Loucy (cell line): Measurements from ENCODE around the gene FHIT.

Experiments used
- EZH2phosphoT487 ChIP-seq: fragments of 200-600 bp; IDR thresholded peaks from 2 replicates; pipeline ENCODE4 v1.6.1; 2018; ENCODE audit warnings: antibody characterized with exemption, mild to moderate bottlenecking, moderate library complexity, borderline replicate concordance
- TF ChIP-seq, protein P1 (sequence below): fragments of 200-600 bp; sonication (generic); conservative IDR thresholded peaks from 2 replicates; pipeline ENCODE4 v1.5.1; 2014; ENCODE audit warnings: mild to moderate bottlenecking, antibody characterized with exemption, low read length

GRCh38 chr3:60023189-60023588, 1228.1 kb downstream of the FHIT start:
- TF ChIP-seq, protein P1, sequence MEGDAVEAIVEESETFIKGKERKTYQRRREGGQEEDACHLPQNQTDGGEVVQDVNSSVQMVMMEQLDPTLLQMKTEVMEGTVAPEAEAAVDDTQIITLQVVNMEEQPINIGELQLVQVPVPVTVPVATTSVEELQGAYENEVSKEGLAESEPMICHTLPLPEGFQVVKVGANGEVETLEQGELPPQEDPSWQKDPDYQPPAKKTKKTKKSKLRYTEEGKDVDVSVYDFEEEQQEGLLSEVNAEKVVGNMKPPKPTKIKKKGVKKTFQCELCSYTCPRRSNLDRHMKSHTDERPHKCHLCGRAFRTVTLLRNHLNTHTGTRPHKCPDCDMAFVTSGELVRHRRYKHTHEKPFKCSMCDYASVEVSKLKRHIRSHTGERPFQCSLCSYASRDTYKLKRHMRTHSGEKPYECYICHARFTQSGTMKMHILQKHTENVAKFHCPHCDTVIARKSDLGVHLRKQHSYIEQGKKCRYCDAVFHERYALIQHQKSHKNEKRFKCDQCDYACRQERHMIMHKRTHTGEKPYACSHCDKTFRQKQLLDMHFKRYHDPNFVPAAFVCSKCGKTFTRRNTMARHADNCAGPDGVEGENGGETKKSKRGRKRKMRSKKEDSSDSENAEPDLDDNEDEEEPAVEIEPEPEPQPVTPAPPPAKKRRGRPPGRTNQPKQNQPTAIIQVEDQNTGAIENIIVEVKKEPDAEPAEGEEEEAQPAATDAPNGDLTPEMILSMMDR: no peak
- no peak for TF ChIP-seq EZH2phosphoT487
